Endothelial cell of hepatic sinusoid (primary cell): Measurements from ENCODE around the gene WWOX.

Experiments
- in situ Hi-C: cut with HindIII; loops from 2 replicates; pipeline ENCODE4 v1.10.0; 2017; ENCODE audit warnings: low sequenced_read_pairs

Gene WWOX

GRCh38 chr16:79261481-79261940, 1162.1 kb downstream of the WWOX start:
- in situ Hi-C loops: no loop called here

- in situ Hi-C loops: no loop called here
These were observed 1162.6 kb downstream of the WWOX start for GRCh38 chr16:79261944-79262552.
